NT2/D1 (cell line): ENCODE results near the gene EIF4A3.

Source experiments
- YY1 ChIP-seq: IDR thresholded peaks from 2 replicates; pipeline ENCODE4 v1.6.1; 2011; ENCODE audit not compliant: insufficient read length, insufficient read depth
- ZNF274 ChIP-seq: IDR thresholded peaks from 2 replicates; pipeline ENCODE4 v1.6.1; 2011; ENCODE audit warnings: mild to moderate bottlenecking, low read depth, low read length

DNA sequence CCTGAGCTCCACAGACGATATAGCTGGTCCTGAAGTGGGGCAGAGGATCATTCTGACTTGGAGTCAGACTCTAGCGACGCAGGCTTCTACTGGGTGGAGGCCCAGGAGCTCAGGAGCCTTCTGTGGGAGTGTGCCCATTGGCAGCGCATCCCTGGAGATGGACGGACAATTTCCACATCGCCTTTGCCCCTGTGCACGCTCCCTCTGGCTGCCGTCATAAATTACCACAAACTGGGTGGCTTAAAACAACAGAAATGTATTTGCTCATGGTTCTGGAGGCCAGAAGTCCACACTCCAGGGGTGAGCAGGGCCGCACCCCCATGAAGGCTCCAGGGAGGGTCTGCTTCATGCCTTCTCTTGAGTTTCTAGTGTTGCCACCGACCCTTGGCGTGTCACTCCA lies 29.8 kb upstream of the EIF4A3 start:
- no peak for TF ChIP-seq YY1
- TF ChIP-seq ZNF274 = no peak
